NCI-H1436 treated with DMSO at 0.1 percent for 48 hours (cell line): ENCODE results near the gene SLFNL1.

Experiments used
- DNase-seq: peaks from one replicate; lab custom pipeline; 2025; lab: John Stamatoyannopoulos, UW

The SLFNL1 gene

GRCh38 chr1:41020109-41020576 lies 1.4 kb downstream of the SLFNL1 start:
- no peak for DNase-seq

GRCh38 chr1:41019353-41019745 lies 2.2 kb downstream of the SLFNL1 start:
- no peak for DNase-seq

DNA sequence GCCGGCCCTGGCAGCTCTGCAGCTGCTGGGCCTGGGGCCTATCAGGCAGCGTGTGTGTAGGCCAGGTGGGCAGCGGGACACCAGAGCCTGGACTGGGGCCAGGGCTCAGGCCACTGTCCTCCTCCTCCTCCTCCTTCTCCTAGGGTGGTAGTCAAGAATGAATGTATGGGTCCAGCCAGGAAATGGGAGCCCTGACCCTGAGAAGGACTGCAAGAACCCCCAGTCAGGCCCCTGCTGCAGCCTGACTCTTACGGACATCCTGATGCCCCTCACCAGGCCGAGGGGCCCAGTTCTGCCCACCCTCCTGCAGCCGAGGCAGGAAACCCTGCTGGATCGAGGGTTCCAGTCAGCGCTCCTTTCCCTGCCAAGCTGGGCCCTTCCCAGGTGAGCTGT lies 3.5 kb downstream of the SLFNL1 start:
- no peak for DNase-seq

DNA sequence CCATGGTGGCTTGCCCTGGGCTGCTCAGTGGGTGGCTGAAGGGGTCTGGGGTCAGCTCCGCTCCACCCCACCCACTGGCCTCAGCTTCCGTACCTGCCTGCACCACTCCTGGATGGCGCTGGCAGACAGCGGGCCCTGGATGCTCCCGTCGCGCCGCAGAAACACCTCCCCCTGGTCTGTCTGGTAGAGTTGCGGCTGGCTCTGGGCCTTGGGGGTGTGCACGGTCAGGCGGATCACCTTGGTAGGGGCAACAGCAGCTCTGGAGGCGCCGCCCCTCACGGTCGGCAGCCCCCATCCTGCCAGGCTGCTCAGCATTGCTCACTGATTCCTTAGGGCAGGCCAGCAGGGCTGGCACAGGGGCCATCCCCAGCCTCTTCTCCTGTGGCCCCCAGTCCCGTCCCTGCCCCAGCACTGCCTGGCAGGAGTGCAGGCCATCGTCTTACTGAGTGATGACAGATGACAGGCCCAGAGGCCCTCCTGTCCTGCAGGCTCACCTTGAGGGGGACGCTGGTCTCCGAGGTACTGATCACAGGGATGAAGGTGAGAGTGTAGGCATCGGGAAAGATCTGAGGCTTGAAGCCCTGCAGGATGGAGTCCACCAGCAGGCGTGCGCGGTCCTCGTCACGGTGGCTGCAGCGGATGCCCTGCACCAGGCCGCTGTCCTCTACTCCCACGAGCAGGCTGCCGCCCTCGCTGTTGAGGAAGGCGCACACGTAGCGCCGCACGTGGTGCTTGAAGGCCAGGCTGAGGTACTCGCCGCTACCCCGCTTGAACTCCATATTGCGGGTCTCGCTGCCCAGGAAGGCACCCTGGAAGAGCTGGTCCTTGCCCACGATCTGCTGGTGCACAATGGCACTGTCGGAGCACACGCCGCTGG lies 4.1 kb downstream of the SLFNL1 start:
- no peak for DNase-seq

DNA sequence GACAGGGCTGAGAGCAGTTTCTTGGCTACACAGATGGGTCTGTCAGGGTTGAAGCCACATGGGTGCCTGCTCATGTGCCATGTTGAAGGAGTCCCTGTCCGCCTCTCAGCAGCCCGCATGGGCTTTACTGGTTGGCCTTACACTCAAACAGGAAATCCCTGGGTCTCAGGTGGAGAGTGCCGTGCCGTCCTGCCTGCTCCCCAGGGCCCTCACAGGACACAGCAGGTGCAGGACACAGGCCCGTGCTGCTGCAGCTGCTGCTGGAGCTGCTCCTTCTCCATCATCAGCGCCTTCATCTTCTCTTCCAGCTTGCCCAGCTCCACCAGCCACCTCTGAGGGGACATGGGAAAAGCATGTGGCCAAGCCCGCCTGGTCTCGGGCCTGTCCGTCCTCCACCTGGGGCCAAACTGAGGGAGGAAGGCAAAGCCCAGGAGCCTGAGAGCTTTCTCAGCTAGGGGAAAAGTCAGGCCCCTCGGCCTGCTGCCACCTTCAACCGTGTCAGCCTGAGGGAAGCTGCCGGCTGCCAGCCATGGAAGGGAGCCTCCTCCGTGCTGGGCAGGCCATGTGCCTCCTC lies 5.5 kb downstream of the SLFNL1 start:
- DNase-seq = no peak

DNA sequence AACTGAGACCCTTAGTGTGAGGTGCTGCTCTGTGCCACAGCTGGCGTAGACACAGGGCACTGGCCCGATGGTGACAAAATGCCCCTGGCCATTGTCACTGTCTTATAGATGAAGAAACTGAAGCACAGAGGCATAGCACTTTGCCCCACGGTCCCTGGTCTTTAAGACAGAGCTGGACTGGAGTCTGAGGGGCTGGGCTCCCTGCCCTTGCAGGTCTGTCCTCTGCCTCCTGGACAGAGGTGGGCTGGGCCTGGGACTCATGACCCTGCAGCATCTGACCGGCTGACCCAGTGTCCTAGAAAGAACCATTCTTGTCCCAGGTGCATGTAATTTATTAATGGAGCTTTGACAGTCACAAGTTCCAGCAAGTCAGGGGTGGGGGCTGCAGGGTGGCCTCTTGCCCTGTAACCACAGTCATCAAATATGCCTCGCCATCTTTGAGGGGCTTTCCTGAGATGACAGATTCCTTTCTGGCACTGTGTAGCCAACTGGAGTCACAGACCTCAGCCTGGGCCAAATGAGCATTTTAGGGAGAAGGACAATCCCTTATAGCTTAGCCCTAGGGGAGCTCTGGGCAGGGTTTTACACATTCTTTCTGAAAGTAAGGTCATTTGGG lies 6.1 kb downstream of the SLFNL1 start:
- DNase-seq = no peak

DNA sequence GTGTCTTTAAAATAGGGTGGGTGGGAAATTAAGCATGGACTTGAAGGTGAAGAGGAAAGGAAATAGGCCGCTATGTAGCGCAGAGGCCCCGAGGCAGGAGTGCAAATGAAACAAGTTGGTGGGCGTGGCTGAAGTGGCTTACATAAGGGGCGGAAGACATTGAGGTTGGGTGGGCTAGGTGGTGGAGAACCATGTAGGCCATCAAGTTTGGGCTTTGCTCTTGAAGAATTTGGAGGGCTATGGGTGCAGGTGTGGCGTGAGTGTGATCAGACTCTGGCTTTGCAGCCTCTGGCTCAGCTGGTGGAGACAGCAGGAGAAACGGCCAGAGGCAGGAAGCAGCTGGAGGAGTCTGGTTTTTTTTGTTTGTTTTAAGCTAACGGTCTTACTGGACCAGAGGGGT lies 6.7 kb downstream of the SLFNL1 start:
- no peak for DNase-seq

- DNase-seq = no peak
These were observed 7.7 kb downstream of the SLFNL1 start for GRCh38 chr1:41013796-41014195.

- DNase-seq = no peak
These were observed 8.5 kb downstream of the SLFNL1 start for GRCh38 chr1:41013024-41013423.

GRCh38 chr1:41010345-41010744 lies 11.2 kb downstream of the SLFNL1 start:
- no peak for DNase-seq

DNA sequence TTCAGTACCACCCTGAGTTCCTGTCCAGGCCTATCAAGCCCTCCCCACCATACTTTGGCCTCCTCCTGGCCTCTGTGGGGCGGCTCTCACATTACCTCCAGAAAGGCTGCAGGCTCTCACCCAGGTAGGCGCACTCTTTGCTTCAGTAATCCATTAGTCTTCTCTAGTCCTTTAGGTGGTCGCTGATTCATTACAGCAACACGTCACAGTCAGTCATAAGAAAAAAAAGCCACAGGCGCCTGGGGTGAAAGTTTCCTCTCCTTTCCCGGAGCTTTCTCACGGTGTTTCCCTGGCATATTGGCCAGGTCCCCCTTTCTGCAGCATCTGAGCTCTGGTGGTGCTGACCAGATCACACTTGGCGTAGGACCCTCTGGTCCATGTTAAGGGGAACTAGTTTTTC lies 12.1 kb downstream of the SLFNL1 start:
- DNase-seq = no peak

GRCh38 chr1:41006942-41007865 lies 14.3 kb downstream of the SLFNL1 start:
- DNase-seq = no peak

- no peak for DNase-seq
These were observed 15.6 kb downstream of the SLFNL1 start for GRCh38 chr1:41005876-41006275.

DNA sequence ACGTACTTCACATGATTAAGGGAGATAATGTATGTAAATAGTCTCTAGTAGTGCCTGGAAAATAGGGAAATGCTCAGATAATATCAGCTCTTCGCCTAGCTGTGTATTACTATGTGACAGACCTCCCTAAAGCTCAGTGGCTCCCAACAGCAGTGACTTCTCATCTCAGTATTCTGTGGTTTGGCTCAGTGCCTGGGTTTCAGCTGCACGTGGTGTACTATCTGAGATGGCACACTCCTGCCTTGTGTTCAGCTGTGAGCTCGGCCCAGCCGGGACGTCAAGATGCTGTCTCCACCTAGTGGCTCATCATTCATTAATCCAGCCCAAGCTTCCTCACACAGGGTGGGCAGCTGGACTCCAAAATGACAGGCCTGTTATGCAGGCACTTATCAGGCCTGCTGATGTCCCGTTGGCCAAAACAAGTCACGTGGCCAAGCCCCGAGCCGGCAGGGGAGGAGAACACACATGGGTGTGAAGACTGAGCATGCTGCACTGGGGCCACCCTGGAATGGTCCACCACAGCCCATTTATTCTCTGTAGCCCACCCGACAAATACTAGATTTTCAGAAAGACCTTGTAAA lies 17.8 kb downstream of the SLFNL1 start:
- no peak for DNase-seq

DNA sequence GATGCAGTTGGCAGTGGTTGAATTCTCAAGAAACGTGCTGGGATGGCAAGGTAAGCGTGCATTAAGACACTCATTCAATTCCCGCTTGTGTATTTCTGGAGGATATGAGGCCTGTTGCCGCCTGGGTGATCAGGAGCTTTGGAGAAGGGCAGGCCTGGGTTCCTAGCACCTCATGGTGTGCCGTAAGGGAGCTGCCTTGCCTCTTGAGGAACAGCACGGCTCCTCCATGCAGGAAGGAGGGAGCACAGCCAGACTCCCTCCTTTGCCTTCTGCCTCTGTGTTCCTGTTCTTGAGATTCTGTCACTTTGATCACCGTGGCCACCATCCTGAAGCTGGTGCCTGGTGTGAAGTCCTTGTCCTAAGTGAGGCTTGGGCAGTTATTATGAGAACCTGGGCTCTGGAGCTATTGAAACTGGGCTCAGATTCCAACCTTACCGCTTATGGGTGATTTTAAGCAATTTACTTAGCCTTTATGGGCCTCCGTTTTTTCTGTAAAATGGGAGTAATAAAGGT lies 18.3 kb downstream of the SLFNL1 start:
- DNase-seq = no peak

DNA sequence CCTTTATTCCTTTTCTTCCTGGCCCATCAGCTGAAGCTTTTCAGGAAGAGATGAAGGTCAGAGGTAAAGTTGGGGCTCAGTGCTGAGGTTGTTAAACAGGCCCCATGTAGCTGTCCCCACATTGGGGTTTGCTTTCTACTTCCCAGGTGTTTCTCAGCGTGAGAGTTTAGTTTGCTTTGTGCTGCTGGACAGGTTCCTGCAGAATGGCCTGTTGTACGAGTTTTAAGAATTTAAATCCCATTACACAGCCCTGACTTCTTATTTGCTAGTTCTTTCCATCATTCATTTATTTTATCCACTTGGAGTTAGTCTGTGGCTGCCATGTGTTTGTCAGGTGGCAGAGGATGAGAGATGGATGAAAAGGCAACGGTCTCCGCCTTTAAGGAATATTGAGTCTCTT lies 22.9 kb downstream of the SLFNL1 start:
- DNase-seq = no peak

DNA sequence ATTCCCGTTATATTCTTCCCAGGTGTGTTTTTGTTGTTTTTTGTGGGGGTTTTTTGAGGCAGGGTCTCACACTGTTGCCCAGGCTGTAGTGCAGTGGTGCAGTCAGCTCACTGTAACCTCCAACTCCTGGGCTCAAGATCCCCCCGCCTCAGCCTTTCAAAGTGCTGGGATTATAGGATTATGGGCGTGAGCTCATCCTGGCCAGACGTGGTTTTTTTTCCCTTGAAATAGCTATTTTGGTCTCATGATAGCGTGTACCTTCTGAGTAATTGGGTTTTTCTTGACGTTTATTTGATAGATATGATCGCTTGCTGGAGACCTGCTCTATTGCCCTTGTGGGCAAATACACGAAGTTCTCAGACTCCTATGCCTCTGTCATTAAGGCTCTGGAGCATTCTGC lies 24.4 kb downstream of the SLFNL1 start:
- DNase-seq = no peak

- no peak for DNase-seq
These were observed 32.5 kb downstream of the SLFNL1 start for GRCh38 chr1:40989066-40989465.

GRCh38 chr1:40988280-40988679 lies 33.2 kb downstream of the SLFNL1 start:
- DNase-seq = no peak

DNA sequence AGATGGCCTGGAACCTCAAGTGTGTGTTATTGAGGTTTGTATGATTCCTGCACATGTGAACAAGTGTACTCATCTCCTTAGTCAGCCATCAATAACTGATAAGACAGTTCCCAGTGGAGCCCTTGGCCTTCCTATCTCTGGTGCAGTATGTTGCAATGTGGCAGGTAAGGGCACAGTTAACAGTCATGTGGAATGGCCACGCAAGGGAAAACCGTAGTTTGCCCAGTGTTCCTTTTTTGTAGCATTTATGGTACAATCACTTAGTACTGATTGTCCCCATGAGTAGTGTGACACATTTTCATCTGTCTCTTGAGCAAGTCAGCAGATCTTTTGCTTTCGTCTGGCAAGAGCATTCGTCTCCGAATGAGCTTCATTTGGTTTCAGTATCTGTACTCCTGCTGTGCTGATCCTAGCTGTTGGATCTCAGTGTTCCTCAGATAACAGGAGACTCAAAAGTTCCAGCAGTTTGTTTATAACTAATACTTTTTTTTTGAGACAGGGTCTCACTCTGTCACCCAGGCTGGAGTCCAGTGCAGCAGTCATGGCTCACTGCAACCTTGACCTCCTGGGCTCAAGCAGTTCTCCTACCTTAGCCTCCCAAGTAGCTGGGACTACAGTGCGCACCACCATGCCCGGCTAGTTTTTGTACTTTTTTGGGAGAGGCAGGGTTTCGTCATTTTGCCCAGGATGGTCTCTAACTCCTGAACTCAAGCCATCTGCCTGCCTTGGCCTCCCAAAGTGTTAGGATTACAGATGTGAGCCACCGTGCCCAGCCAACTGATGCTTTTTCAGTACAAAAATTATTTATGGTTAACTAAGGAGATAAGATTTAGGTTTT lies 33.9 kb downstream of the SLFNL1 start:
- no peak for DNase-seq

DNA sequence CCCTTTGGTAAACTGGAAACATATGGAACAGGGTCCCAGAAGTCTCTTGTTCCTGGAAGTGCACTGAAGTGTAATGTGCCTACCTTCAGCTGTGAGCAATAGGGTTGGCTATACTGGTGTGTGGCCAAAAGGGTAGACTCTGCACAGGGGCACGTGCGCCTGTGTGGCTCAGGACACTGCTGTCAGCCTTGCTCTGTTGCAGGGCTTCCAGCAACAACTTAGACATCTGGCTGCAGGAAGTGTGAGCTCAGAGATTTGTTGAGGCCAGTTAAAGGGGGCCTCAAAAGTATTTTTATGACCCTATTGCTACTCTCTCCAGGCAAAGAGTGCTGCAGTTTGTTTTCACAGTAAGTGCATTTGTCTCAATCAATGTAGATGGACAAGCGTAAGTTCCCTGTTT lies 34.6 kb downstream of the SLFNL1 start:
- DNase-seq = no peak
